ENCODE data around the gene CACNA1G. TPM values are rescaled to one million over a fixed set of nuclear protein-coding genes. Genes with fewer than 3 reads are reported as not detected.

Gene CACNA1G
- total RNA-seq, 3 donors from 2014 or later = 0.07 to 0.32 (median 0.12) TPM

GRCh38 chr17:50645748-50646682 is 85.5 kb downstream of the CACNA1G start:
- Histone ChIP-seq H3K36me3 (ENCODE audit: low read depth) (no peaks in the 10 kb centered on the region), H3K4me1 (ENCODE audit: low read depth) (peaks cover 6% of the 10 kb centered on the region), H3K9me3 (no peaks in the 10 kb centered on the region), H3K4me3 (no peak overlapping the region)
- intact Hi-C loops (cut with DNase I, micrococcal nuclease) = no loop called here
- TF ChIP-seq CTCF (IDR thresholded peaks at IDR 0.05) = no peak
- ATAC-seq = no peak
- DNase-seq = peak in 2 of 3 donors; percentile 6 to 27

GRCh38 chr17:50647187-50647586 is 86.7 kb downstream of the CACNA1G start:
- no peak for TF ChIP-seq CTCF (IDR thresholded peaks at IDR 0.05)
- H3K9me3 ChIP-seq = no peaks in the 10 kb centered on the region
- no peak for ATAC-seq
- intact Hi-C loops (cut with DNase I, micrococcal nuclease) = no loop called here
- DNase-seq = peak in 1 of 3 donors; percentile 6
- peaks cover 6% of the 10 kb centered on the region for H3K4me1 ChIP-seq (ENCODE audit: low read depth)
- H3K36me3 ChIP-seq (ENCODE audit: low read depth) = no peaks in the 10 kb centered on the region
- H3K4me3 ChIP-seq = no peak overlapping the region

GRCh38 chr17:50649042-50649908 is 88.8 kb downstream of the CACNA1G start:
- Histone ChIP-seq H3K4me3 (no peak overlapping the region), H3K4me1 (ENCODE audit: low read depth) (no peaks in the 10 kb centered on the region), H3K36me3 (ENCODE audit: low read depth) (no peaks in the 10 kb centered on the region), H3K9me3 (no peaks in the 10 kb centered on the region)
- TF ChIP-seq CTCF (IDR thresholded peaks at IDR 0.05) = no peak
- DNase-seq (no peak), ATAC-seq (no peak)
- intact Hi-C loops (cut with DNase I, micrococcal nuclease) = no loop called here

GRCh38 chr17:50651661-50652060 is 91.1 kb downstream of the CACNA1G start:
- peaks cover 2% of the 10 kb centered on the region for H3K4me1 ChIP-seq (ENCODE audit: low read depth)
- no peak overlapping the region for H3K4me3 ChIP-seq
- no peak for TF ChIP-seq CTCF (IDR thresholded peaks at IDR 0.05)
- H3K36me3 ChIP-seq (ENCODE audit: low read depth) = no peaks in the 10 kb centered on the region
- no peaks in the 10 kb centered on the region for H3K9me3 ChIP-seq
- intact Hi-C loops (cut with DNase I, micrococcal nuclease) = no loop called here
- DNase-seq = no peak
- ATAC-seq = no peak

- no peak for ATAC-seq
Measured at GRCh38 chr17:50653738-50654137, 93.2 kb downstream of the CACNA1G start.

More at GRCh38 chr17:50653738-50654137, 93.2 kb downstream of the CACNA1G start:
- no peaks in the 10 kb centered on the region for H3K9me3 ChIP-seq
- intact Hi-C loops (cut with DNase I, micrococcal nuclease) = no loop called here
- no peak overlapping the region for H3K4me3 ChIP-seq
- TF ChIP-seq CTCF (IDR thresholded peaks at IDR 0.05) = no peak
- no peaks in the 10 kb centered on the region for H3K36me3 ChIP-seq (ENCODE audit: low read depth)
- DNase-seq = no peak
- peaks cover 15% of the 10 kb centered on the region for H3K4me1 ChIP-seq (ENCODE audit: low read depth)
